Measurements from ENCODE around the gene RNU1-1.
A peak's percentile ranks its signal among the peaks of the same experiment; 100 is the strongest.
"Not testable (repeated sequence)": the region's sequence is repeated elsewhere in the genome, so short reads cannot be mapped to it uniquely, and the experiment has no call there.

The RNU1-1 gene

GRCh38 chr1:16521288-16521583 lies 7.2 kb upstream of the RNU1-1 start:
- DNase-seq = no peak

GRCh38 chr1:16520435-16521287 lies 6.6 kb upstream of the RNU1-1 start:
- not testable (repeated sequence) for DNase-seq

GRCh38 chr1:16519255-16519951 lies 5.3 kb upstream of the RNU1-1 start:
- DNase-seq = not testable (repeated sequence)

GRCh38 chr1:16518913-16519254 lies 4.8 kb upstream of the RNU1-1 start:
- not testable (repeated sequence) for DNase-seq

GRCh38 chr1:16516694-16517410 lies 2.8 kb upstream of the RNU1-1 start:
- DNase-seq = not testable (repeated sequence)

GRCh38 chr1:16513412-16514106 lies 526 bp downstream of the RNU1-1 start:
- peak; percentile 75 to 93 for DNase-seq

GRCh38 chr1:16512624-16513411 lies 1.3 kb downstream of the RNU1-1 start:
- peak in 1 of 2 experiments; percentile 7 for DNase-seq

- not testable (repeated sequence) for DNase-seq
Measured at GRCh38 chr1:16511926-16512325, 2.2 kb downstream of the RNU1-1 start.

GRCh38 chr1:16508861-16509445 lies 5.1 kb downstream of the RNU1-1 start:
- peak in 1 of 2 experiments; percentile 7 for DNase-seq

- DNase-seq = not testable (repeated sequence)
Measured at GRCh38 chr1:16506364-16507136, 7.5 kb downstream of the RNU1-1 start.

GRCh38 chr1:16505870-16506269 lies 8.2 kb downstream of the RNU1-1 start:
- DNase-seq = not testable (repeated sequence)

GRCh38 chr1:16503494-16503893 lies 10.6 kb downstream of the RNU1-1 start:
- no peak for DNase-seq

- not testable (repeated sequence) for DNase-seq
Measured at GRCh38 chr1:16501446-16501845, 12.6 kb downstream of the RNU1-1 start.

GRCh38 chr1:16500975-16501374 lies 13.1 kb downstream of the RNU1-1 start:
- DNase-seq = not testable (repeated sequence)

- not testable (repeated sequence) for DNase-seq
Measured at GRCh38 chr1:16500466-16500865, 13.6 kb downstream of the RNU1-1 start.

- peak; percentile 90 to 91 for DNase-seq
Measured at GRCh38 chr1:16498573-16499413, 15.3 kb downstream of the RNU1-1 start.

- not testable (repeated sequence) for DNase-seq
Measured at GRCh38 chr1:16498047-16498446, 16.0 kb downstream of the RNU1-1 start.

GRCh38 chr1:16497474-16497904 lies 16.6 kb downstream of the RNU1-1 start:
- DNase-seq = peak in 1 of 2 experiments; percentile 33

- not testable (repeated sequence) for DNase-seq
Measured at GRCh38 chr1:16493731-16494130, 20.4 kb downstream of the RNU1-1 start.

GRCh38 chr1:16492937-16493336 lies 21.1 kb downstream of the RNU1-1 start:
- not testable (repeated sequence) for DNase-seq
